GM18505 (cell line): ENCODE measurements around the gene FHAD1.

Experiments
- ATAC-seq: cut with Tn5 transposase; IDR thresholded peaks from one replicate; pipeline ENCODE4 v1.9.1; 2021; ENCODE audit not compliant: unreplicated experiment
- POLR2A ChIP-seq: IDR thresholded peaks from 4 replicates; pipeline ENCODE4 v1.6.1; 2011; ENCODE audit warnings: borderline replicate concordance; ENCODE audit not compliant: insufficient read depth, insufficient read length; ENCODE audit errors: extremely low read depth

Gene FHAD1

DNA sequence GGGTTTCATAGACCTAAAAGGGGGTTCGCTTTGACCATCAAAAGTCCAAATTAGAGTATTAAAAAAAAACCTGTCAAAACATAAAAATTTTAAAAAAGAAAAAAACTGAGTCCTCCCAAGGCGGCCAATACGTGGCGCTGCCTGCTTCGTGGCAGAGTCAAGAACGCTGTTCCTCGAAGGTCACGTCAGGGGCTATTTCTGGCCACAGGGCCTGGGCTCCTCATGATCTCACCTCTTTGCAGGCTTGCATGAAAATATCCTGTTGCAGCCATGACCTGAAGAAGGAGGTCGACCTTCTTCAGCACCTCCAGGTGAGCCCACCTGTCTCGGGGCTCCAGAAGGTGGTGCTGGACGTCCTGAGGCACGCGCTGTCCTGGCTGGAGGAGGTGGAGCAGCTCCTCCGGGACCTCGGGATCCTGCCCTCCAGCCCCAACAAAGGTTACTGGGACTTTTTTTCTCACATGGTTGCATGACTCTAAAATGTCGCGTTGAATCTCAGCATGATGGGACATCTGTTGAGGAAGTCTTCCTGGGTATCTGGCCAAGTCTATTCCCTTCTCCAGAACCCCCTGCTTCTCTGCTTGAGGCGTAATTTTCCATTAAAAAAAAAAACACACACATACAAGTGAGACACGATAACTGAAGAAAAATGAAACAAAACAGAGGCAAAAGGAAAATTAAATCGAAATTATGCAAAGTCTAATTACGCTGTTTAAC is 82.2 kb downstream of the FHAD1 start:
- TF ChIP-seq POLR2A: no peak
- no peak for ATAC-seq

DNA sequence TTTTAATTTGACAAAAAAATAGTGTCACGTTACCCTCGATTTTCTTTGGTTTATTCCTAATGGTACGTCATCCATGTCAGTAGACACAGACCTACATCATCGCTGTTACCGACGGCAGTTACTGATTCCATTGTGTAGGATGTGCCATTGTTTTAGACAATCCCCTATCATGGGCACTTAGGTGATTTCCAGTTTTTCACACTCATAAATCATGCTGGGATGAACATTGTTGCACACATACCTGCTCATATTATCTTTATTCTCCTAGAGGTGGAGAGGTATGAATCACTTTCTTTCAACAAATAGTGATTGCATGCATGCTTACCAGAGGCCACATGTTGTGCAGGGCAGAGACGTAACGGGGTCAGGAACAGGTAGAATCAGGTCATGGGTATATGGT is 83.0 kb downstream of the FHAD1 start:
- TF ChIP-seq POLR2A: no peak
- ATAC-seq: no peak

DNA sequence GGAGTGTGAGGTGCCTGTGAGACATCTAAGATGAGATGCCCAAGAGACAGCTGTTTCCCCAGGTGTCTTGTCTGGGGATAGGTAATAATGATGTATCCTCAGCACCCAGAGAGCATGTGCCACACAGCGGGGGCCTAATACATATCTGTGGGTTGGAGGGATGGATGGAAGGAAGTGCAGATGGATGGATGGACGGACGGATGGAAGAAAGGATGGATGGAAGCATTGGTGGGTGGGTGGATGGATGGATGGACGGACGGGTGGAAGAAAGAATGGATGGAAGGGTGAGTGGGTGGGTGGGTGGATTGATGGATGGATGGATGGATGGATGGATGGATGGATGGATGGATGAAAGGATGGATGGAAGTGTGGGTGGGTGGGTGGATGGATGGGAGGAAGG is 84.2 kb downstream of the FHAD1 start:
- no peak for TF ChIP-seq POLR2A

DNA sequence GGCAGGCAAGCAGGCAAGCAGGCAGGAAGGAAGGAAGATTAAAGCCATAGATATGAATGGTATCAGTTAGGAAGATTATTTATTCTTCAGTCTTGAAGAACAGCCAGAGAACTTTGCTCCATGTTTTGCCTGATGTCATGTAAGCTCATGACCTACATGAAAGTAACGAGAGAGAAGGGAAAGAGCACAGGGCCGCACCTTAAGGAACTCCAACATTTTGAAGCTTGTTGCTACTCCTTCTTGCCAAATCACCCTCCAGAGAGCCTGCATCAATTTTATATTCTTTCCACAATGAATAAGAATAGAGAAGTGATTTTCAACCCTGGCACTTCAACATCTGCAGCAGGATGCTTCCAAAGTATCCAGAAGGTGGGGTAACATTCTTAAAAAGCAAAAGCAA is 84.7 kb downstream of the FHAD1 start:
- no peak for ATAC-seq
- TF ChIP-seq POLR2A: no peak

More for the DNA sequence above, 84.2 kb downstream of the FHAD1 start:
- no peak for ATAC-seq

DNA sequence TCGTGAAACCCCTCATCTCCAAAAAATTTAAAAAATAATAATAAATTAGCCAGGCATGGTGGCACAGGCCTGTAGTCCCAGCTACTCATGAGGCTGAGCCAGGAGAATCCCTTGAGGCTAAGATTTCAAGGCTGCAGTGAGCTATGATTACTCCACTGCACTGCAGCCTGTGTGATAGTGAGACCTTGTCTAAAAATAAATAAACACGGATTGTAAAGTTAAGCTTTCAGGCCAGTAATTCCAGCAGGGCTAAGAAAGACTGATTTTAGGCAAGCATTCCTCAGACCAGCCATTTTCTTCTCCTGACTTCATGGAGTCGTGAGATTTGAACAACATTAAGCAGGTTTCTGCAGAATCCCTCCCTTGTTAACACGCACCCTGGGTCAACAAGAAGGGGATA is 85.5 kb downstream of the FHAD1 start:
- no peak for ATAC-seq
- no peak for TF ChIP-seq POLR2A

DNA sequence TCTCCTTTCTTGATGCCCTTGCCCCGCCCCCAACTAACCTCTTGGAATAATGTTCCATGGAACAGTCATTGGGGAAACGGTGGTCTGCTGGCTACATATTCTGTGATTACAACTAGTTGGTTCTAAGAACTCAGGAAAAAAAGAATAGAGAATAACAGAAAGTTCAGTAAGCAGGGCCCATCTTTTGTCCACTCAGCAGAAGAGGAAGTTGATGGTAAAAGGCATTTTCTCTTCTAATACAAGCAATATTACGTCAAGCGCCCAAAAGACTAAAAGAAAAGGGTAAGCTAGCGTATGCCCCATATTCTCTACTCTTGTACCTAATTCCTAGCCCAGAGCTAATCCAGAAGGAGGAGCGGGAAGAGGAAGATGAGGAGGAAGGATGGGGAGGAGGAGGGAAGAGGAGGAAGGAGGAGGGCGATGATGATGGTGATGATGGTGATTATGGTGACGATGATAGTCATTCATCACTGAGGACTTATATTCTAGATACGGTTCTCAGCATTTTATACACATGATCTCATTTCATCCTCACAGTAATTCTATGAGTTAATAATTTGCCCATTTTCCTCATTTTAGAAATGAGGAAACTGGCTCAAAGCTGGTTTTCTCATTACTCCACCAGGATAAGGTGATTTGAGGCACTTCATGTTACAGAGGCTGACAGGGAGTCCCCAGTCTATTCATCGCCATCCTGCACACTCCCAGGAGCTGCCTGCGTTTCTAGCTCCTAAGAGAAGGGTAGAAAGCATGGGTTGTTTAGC is 86.1 kb downstream of the FHAD1 start:
- ATAC-seq: no peak
- TF ChIP-seq POLR2A: no peak

DNA sequence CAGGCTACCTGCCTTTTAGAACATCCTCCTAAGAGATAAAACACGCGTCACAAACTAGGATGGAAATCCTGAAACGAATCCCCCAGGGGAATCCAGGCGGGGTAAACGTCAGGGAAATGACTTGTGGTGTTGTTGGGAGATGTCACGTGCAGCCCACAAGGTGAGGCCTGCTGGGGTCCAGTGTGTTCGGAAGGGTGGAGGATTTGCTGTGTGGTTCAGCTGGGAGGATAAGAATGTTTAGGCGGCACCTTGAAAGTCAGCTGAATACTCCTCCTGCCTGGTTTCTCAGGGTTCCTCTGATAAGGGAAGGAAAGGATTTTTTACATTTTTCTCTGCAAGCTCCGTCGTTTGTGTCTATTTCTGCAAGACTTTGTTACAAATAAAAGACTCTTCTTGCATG is 88.0 kb downstream of the FHAD1 start:
- no peak for TF ChIP-seq POLR2A
- ATAC-seq: no peak

DNA sequence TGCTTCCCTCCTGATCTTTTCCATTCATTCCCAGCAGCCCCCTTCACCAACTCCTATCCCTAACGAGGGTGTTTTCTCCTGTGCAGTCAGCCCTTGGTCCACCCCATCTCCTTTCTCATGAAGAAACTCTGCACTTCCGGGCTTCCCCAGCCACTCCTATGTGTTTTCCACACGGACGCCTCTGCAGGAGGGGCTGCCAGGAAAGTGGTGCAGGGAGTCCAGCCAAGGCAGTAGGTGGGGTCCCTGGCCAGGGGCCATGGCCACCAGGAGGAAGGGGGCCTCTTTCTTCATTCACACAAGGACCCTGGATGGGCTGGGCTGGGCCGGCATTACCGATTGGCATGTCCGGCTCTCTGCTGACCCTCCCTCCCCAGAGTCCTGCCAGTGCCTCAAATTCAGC is 89.8 kb downstream of the FHAD1 start:
- no peak for ATAC-seq
- TF ChIP-seq POLR2A: no peak

DNA sequence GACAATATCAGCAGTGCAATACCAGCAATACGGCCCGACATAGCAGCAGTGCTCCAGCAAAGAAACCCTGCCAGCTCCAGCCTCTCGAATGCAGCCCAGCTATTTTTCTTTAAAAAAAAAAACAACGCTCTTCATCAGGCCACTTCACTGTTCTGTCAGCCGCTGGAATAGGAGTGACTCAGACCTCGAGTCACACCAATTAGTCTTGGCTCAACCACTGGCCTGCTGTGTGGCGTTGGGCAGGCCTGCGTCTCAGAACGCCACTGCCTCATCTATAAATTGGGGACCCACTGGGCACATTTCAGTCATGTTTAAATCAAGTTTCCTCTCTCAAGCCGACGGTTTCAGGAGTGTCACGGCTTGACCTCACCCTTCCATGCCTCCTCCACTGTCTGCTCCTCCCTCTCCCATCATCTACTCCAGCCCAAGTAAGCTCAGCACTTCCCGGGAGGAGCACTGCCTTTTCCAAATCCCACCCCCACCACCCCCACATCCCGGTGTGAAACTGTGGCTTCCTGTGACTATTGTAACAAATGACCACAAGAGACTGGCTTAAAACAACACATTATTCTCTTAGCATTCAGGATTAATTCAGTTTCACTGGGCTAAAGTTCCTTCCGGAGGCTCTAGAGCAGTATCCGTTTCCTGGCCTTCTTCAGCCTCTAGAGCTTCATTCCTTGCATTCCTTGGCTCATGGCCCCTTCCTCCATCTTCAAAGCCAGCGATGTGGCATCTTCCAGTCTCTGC is 90.8 kb downstream of the FHAD1 start:
- TF ChIP-seq POLR2A: no peak
- no peak for ATAC-seq

DNA sequence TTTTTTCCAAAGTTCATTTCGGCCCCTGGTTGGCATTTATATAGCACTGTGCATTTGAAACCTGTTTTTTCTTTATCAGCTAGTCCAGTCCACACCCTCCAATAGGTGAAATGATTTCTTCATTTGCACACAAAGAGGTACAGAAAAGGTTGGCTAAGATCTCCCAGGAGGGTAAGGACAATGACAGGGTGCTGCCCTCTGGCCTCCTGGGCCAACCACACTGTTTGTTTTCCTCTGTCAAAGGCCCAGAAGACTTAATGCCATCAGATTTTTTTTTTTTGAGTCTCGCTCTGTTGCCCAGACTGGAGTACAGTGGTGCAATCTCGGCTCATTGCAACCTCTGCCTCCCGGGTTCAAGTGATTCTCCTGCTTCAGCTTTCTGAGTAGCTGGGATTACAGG is 92.5 kb downstream of the FHAD1 start:
- no peak for TF ChIP-seq POLR2A
- ATAC-seq: no peak

DNA sequence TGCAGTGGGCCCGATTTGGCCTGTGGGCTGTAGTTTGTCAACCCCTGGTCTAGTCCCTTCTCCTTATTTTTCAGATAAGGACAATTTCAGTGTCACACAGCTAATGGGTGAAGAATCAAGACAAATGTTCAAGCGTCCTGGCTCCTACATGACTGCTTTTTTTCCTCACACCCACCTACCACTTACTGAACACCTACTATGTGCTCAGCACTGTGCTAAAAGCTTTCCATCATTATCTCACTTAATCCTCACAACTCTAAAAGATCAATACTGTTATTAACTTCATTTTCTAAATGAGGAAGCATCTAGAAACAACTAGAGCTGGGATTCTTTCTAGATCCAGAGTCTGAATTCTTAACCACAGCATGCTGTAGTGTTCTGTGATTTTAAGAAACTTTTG is 94.2 kb downstream of the FHAD1 start:
- ATAC-seq: no peak
- TF ChIP-seq POLR2A: no peak

DNA sequence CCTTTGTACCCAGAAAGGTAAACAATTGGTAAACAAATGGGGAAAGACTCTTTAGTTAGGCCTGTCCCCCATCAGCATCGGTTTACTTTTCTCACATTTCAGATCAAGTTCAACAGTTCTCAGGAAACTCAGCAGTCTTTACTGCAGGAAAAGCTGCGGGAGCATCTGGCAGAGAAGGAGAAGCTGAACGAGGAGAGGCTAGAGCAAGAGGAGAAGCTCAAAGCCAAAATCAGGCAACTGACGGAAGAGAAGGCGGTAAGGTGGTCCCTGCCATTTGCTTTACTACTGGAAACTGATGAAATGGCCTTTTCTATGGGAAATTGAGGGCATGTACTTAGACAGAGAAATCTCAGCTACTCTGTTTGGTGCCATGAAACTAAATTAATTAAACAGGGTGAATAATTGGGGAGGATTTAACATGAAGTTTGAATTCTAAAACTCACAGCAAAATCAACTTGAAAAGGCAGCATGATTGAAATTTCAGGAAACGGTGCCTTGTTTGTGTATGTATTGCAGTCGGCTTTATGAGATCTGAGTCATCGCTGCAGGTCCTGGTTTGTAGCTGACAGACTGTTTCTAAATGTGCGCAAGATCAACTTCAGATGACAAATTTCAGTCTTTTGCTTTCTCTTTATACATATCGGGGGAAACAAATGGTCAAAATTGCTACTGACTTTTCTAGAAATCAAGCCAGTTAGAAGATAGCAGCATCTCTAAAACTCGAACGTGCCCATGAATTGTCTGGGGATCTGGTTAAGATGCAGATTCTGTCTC is 94.8 kb downstream of the FHAD1 start:
- no peak for TF ChIP-seq POLR2A
- ATAC-seq: no peak

DNA sequence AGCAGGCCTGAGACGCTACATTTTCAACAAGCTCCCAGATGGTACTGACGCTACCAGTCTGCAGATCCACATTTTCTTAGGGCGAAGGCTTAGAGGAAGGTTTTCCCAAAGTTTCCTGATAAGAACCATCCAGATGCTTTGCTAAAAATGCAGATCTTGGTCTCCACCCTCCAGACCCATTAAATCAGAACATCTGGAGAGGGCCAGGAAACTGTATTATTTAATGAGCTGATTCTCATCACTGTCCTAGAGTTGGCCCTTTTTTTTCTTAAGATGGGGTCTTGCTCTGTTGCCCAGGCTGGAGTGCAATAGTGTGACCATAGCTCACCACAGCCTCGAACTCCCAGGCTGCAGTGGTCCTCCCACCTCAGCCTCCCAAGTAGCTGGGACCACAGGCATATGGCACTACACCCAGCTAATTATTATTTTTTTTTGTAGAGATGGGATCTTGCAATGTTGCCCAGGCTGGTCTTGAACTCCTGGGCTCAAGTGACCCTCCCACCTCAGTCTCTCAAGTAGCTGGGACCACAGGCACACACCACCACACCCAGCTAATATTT is 95.5 kb downstream of the FHAD1 start:
- TF ChIP-seq POLR2A: no peak
- no peak for ATAC-seq

DNA sequence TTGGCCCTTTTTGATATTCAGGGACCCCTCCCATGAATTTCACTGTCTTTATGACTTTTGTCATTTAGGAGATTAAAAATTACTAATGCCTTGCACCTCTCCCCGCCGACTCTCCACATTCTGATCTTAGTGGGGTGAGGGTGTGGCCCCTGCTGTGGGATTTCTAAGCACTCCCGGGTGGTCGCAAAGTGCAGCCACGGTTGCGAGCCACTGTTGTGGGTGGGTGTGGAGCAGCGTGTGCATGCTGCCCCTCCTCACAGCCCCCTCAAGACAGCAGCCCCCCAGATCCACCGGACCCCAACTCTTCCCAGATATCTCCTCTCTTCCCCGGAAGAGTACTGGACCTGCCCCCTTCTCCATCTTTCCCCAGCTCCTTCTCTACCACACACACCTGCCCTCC is 96.1 kb downstream of the FHAD1 start:
- TF ChIP-seq POLR2A: no peak
- ATAC-seq: no peak

DNA sequence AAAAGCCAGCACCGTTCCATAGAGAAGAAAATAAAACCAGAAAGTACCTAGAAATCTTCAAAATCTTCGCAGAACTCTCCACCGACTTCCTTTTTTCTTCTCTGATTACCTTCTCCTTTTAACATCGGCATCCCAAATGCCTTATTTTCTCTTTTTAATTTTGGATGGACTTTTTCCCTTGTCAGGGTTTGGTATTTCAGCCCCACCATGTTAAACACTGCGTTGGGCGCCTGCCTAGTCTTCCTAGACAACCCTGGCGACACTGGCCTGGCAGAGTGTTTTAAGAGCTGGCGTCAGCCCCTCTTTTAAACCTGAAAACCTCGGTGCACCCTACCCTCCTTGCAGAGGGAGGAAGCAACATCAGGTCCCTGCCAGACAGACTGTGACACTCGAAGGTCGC is 96.7 kb downstream of the FHAD1 start:
- ATAC-seq: no peak
- no peak for TF ChIP-seq POLR2A
